HepG2 (cell line): Measurements from ENCODE around the gene PTGR1. TPM values are rescaled to one million over a fixed set of nuclear protein-coding genes. Genes with fewer than 3 reads are reported as not detected.

Source experiments
- CEBPG ChIP-seq: IDR thresholded peaks from 2 replicates; pipeline ENCODE4 v1.6.1; 2016
- CEBPZ ChIP-seq: IDR thresholded peaks from 2 replicates; pipeline ENCODE4 v1.6.1; 2012; ENCODE audit warnings: low read length, improper control_type of control experiment
- KIAA2018 ChIP-seq: sonication (generic); formaldehyde crosslinking; IDR thresholded peaks from 2 replicates; pipeline ENCODE4 v1.5.0; 2020; ENCODE audit warnings: mild to moderate bottlenecking, missing genetic modification reagents, borderline replicate concordance
- SOX13 ChIP-seq, 3 experiments: fragments of 450-650 bp in 1 of 3; sonication (generic) in 1 of 3; formaldehyde crosslinking in 1 of 3; IDR thresholded peaks in 2 of 3; conservative IDR thresholded peaks in 1 of 3; 2 replicates each; pipeline versions ENCODE4 v1.5.0 to v1.6.1; 2016 to 2020; ENCODE audit warnings: antibody characterized with exemption in 1 of 3, mild to moderate bottlenecking in 1 of 3, missing compliant biosample characterization in 1 of 3, missing genetic modification reagents in 1 of 3, moderate library complexity in 1 of 3
- SP2 ChIP-seq: sonication (generic); formaldehyde crosslinking; IDR thresholded peaks from 2 replicates; pipeline ENCODE4 v1.5.1; 2020; ENCODE audit warnings: mild to moderate bottlenecking, missing genetic modification reagents
- THAP9 ChIP-seq: sonication (generic); formaldehyde crosslinking; IDR thresholded peaks from 2 replicates; pipeline ENCODE4; 2020; ENCODE audit warnings: missing genetic modification reagents, mild to moderate bottlenecking, borderline replicate concordance
- YEATS4 ChIP-seq: sonication (generic); formaldehyde crosslinking; IDR thresholded peaks from 2 replicates; pipeline ENCODE4 v1.4.0; 2020; ENCODE audit warnings: missing genetic modification reagents, borderline replicate concordance
- ZBTB14 ChIP-seq: sonication (generic); formaldehyde crosslinking; IDR thresholded peaks from 2 replicates; pipeline ENCODE4 v1.4.0; 2020; ENCODE audit warnings: missing genetic modification reagents
- ZNF121 ChIP-seq: sonication (generic); formaldehyde crosslinking; IDR thresholded peaks from 2 replicates; pipeline ENCODE4 v1.5.0; 2020; ENCODE audit warnings: mild to moderate bottlenecking, missing genetic modification reagents
- ZNF3 ChIP-seq: IDR thresholded peaks from 2 replicates; pipeline ENCODE4 v1.7.0; 2017; ENCODE audit warnings: inconsistent platforms
- polyA plus RNA-seq, 8 experiments: library from polyadenylated mRNA; depleted of rRNA in 3 of 8; stranded (reverse) in 7 of 8; unstranded in 1 of 8; fragments of >200 nt; fragmentation: Illumina TruSeq in 4 of 8; extraction: Trizol in 4 of 8; gene quantifications; 2 replicates each; pipeline versions ENCODE4 v1.2.1 to v1.2.3, GENCODE V29; 2011 to 2016; ENCODE audit warnings: low read depth in 4 of 8, missing spikeins in 1 of 8, mixed read lengths in 1 of 8; ENCODE audit not compliant: insufficient read depth in 1 of 8
- total RNA-seq, 5 experiments: library from RNA; depleted of rRNA; stranded (reverse); fragments of >200 nt; fragmentation: Illumina TruSeq; extraction: Trizol; gene quantifications; 2 replicates each; pipeline ENCODE4 v1.2.3, GENCODE V29; 2016; ENCODE audit warnings: low read depth in 1 of 5

The PTGR1 gene
- total and polyA plus RNA-seq, 2 of the 13 experiments (the other 11 are each of a cell fraction or from before 2014, with no cell fraction given) = 6.0 to 15.8 TPM

DNA sequence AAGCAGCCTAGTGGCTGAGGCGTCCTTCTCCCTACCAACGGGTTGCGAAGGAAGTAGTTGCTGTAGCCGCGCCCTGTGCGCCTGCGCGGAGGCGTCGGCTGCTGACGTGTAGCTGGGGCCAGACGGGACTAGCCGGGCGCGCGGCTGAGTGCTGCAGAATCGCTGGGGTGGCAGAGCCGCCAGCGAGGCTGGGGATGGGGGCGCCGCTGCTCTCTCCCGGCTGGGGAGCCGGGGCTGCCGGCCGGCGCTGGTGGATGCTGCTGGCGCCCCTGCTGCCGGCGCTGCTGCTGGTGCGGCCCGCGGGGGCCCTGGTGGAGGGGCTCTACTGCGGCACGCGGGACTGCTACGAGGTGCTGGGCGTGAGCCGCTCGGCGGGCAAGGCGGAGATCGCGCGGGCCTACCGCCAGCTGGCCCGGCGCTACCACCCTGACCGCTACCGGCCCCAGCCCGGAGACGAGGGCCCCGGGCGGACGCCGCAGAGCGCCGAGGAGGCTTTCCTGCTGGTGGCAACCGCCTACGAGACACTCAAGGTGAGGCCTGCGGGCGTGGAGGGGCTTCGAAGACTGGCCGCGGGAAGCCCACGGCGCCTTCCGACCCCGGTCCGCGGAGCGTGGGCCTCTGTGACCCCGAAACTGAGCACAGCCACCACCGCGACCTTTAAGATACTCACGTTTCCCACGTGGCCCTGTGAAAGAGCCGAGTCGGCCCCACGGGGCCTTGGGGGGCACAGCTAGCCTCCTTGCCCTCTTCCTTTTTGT is 31.9 kb upstream of the PTGR1 start, which contains the start of gene DNAJC25 (continued):
- TF ChIP-seq CEBPZ = no peak
- no peak; the same call in 1 of the 2 replicates for TF ChIP-seq CEBPG (CRISPR knock-in tag)
- peak; percentile 94 for TF ChIP-seq YEATS4 (CRISPR knock-in tag)
- TF ChIP-seq SOX13 (IDR thresholded peaks at IDR 0.05) = no peak
- no peak; a peak in 1 of 4 replicates for TF ChIP-seq SOX13 (CRISPR knock-in tag; conservative IDR thresholded peaks at IDR 0.05 in 1 of 2, IDR thresholded peaks at IDR 0.05 in 1 of 2)
- 0 out of 2 replicates have a peak, but pooled peaks have one; percentile 21 for TF ChIP-seq SP2 (CRISPR knock-in tag)
- TF ChIP-seq THAP9 = no peak; the same call in 1 of the 2 replicates
- no peak for TF ChIP-seq ZNF121 (CRISPR knock-in tag)
- no peak; the same call in 1 of the 2 replicates for TF ChIP-seq ZBTB14 (CRISPR knock-in tag)
- TF ChIP-seq ZNF3 (CRISPR knock-in tag) = no peak
- TF ChIP-seq KIAA2018 (CRISPR knock-in tag) = no peak
